K562 (cell line): ENCODE results near the gene ZNHIT2. TPM values are rescaled to one million over a fixed set of nuclear protein-coding genes. Genes with fewer than 3 reads are reported as not detected.

Source experiments
- ATAC-seq: fragments of 200-7000 bp; cut with Tn5 transposase; 3 replicates; pipeline ENCODE4 v1.9.1; 2020; ENCODE audit warnings: moderate library complexity
- BruUV-seq: library from RNA; stranded (reverse); fragments of 400-500 nt; replicated peaks from 2 replicates; lab custom pipeline; 2021; lab: Mats Ljungman, UMichigan
- CTCF ChIA-PET: fragments of 300-600 bp; formaldehyde crosslinking; extraction: SDS; loops from one replicate; lab custom pipeline; 2021; ENCODE audit warnings: low intra/inter-chr PET ratio; lab: Yijun Ruan, JAX
- POLR2A ChIA-PET: fragments of 300-600, 350-650 bp; sonication (Branson Sonifier 250); formaldehyde crosslinking; extraction: SDS; loops from one replicate; lab custom pipeline; 2021; ENCODE audit warnings: antibody characterized with exemption, inconsistent platforms; lab: Yijun Ruan, JAX
- DNase-seq, 4 experiments: peaks; one replicate each; pipeline versions ENCODE4 v3.0.0 to v3.0.0-alpha.2; 2011 to 2018; ENCODE audit warnings: low spot score in 3 of 4, mixed read lengths in 3 of 4; ENCODE audit errors: extremely low read depth in 1 of 4
- FAIRE-seq: peaks from 2 replicates; lab custom pipeline; 2011; peaks lifted over from hg19 to GRCh38; lab: Jason Lieb, UNC
- H2AFZ ChIP-seq: 2 replicates; pipeline ENCODE4 v1.6.0; 2011; ENCODE audit warnings: low read depth, low read length, control low read depth, inconsistent platforms
- H3K27ac ChIP-seq: fragments of 200-600 bp; 3 replicates; pipeline ENCODE4 v1.8.0; 2011; ENCODE audit warnings: low read depth, mild to moderate bottlenecking, control low read depth, inconsistent platforms, low read length, moderate library complexity, mixed read lengths; ENCODE audit errors: extremely low read depth
- H3K27me3 ChIP-seq, 2 experiments: fragments of 300-600 bp in 1 of 2; 2 replicates in 1 of 2; 3 replicates in 1 of 2; pipeline versions ENCODE4 v1.6.0 to v1.8.0; 2011; ENCODE audit warnings: inconsistent platforms in 2 of 2, low read length in 2 of 2, mild to moderate bottlenecking in 1 of 2, mixed read lengths in 1 of 2, moderate library complexity in 1 of 2; ENCODE audit not compliant: control insufficient read depth in 2 of 2, insufficient read depth in 2 of 2
- H3K36me3 ChIP-seq: fragments of 300-600 bp; 3 replicates; pipeline ENCODE4 v1.8.0; 2011; ENCODE audit warnings: mild to moderate bottlenecking, low read length, inconsistent platforms; ENCODE audit not compliant: control insufficient read depth, insufficient read depth
- H3K4me1 ChIP-seq, 2 experiments: fragments of 200-600 bp in 1 of 2; replicated peaks in 1 of 2; 2 replicates in 1 of 2; 3 replicates in 1 of 2; pipeline versions ENCODE4 v1.5.1 to v1.8.0; 2011; ENCODE audit warnings: inconsistent platforms in 2 of 2, low read length in 2 of 2, mild to moderate bottlenecking in 1 of 2, mixed read lengths in 1 of 2, moderate library complexity in 1 of 2; ENCODE audit not compliant: control insufficient read depth in 2 of 2, insufficient read depth in 2 of 2
- H3K4me2 ChIP-seq: 2 replicates; pipeline ENCODE4 v1.6.1; 2011; ENCODE audit warnings: low read length, control low read depth, inconsistent platforms, mixed read lengths; ENCODE audit not compliant: insufficient read depth
- H3K4me3 ChIP-seq: fragments of 200-600 bp; sonication (generic), shearing (Covaris generic); 2 replicates; pipeline ENCODE4 v1.5.1; 2016; ENCODE audit warnings: control low read depth, inconsistent platforms
- H3K79me2 ChIP-seq: fragments of 200-600 bp; 3 replicates; pipeline ENCODE4 v1.8.0; 2011; ENCODE audit warnings: low read length, inconsistent platforms; ENCODE audit not compliant: control insufficient read depth, insufficient read depth
- H3K9ac ChIP-seq, 2 experiments: 2 replicates each; pipeline versions ENCODE4 v1.6.0 to v1.6.1; 2011; ENCODE audit warnings: low read depth in 2 of 2, low read length in 2 of 2, control low read depth in 1 of 2, inconsistent platforms in 1 of 2, mild to moderate bottlenecking in 1 of 2, mixed read lengths in 1 of 2; ENCODE audit not compliant: insufficient read depth in 1 of 2
- H3K9me1 ChIP-seq: one replicate; pipeline ENCODE4 v1.6.0; 2011; ENCODE audit warnings: inconsistent platforms, mild to moderate bottlenecking, low read length, moderate library complexity; ENCODE audit not compliant: control insufficient read depth, insufficient read depth
- H3K9me3 ChIP-seq: replicated peaks from 2 replicates; pipeline ENCODE4 v1.5.1; 2011; ENCODE audit warnings: low read depth, low read length, inconsistent platforms; ENCODE audit not compliant: control insufficient read depth, insufficient read depth
- H4K20me1 ChIP-seq: replicated peaks from 2 replicates; pipeline ENCODE4 v1.6.1; 2011; ENCODE audit warnings: low read length, inconsistent platforms, mixed read lengths; ENCODE audit not compliant: control insufficient read depth, insufficient read depth
- FOXK2 ChIP-seq, 2 experiments: fragments of 450-650 bp; IDR thresholded peaks in 1 of 2; conservative IDR thresholded peaks in 1 of 2; 2 replicates each; pipeline ENCODE4 v1.6.1; 2016; ENCODE audit warnings: low read depth in 2 of 2, mild to moderate bottlenecking in 1 of 2
- KDM1A ChIP-seq, 2 experiments: fragments of 450-650 bp; IDR thresholded peaks; 2 replicates each; pipeline ENCODE4 v1.6.1; 2016; ENCODE audit warnings: mild to moderate bottlenecking in 2 of 2
- KLF13 ChIP-seq: fragments of 450-650 bp; IDR thresholded peaks from 2 replicates; pipeline ENCODE4 v1.6.1; 2016; ENCODE audit warnings: missing genetic modification characterization, low read depth, mild to moderate bottlenecking, missing compliant biosample characterization, moderate library complexity, borderline replicate concordance
- MYNN ChIP-seq, 2 experiments: sonication (generic); formaldehyde crosslinking in 1 of 2; IDR thresholded peaks; 2 replicates each; pipeline versions ENCODE4 v1.5.0 to v1.6.1; 2016 to 2020; ENCODE audit warnings: antibody characterized with exemption in 1 of 2, missing genetic modification reagents in 1 of 2
- POLR2G ChIP-seq: fragments of 200-400 bp; formaldehyde crosslinking; IDR thresholded peaks from 2 replicates; pipeline ENCODE4 v1.6.1; 2017; ENCODE audit warnings: low read depth, mild to moderate bottlenecking, antibody characterized with exemption, low read length, moderate library complexity
- RBFOX2 ChIP-seq: fragments of 200-400 bp; formaldehyde crosslinking; IDR thresholded peaks from 2 replicates; pipeline ENCODE4 v1.6.1; 2017; ENCODE audit warnings: low read depth, mild to moderate bottlenecking, low read length, moderate library complexity
- RBM22 ChIP-seq: fragments of 200-400 bp; formaldehyde crosslinking; IDR thresholded peaks from 2 replicates; pipeline ENCODE4 v1.6.1; 2018; ENCODE audit warnings: low read length, low read depth; ENCODE audit not compliant: poor library complexity, severe bottlenecking
- TCF3 ChIP-seq: sonication (generic); formaldehyde crosslinking; IDR thresholded peaks from 2 replicates; pipeline ENCODE4 v1.4.0; 2020; ENCODE audit warnings: mild to moderate bottlenecking, missing genetic modification reagents
- WGBS: fragments of 100-300 bp; shearing (Covaris generic); methylation state at CpG from one replicate; pipeline ENCODE4 v1.1.6; 2016; ENCODE audit warnings: low coverage, mixed read lengths; ENCODE audit not compliant: insufficient coverage; ENCODE audit errors: missing lambda C conversion rate; 5-methylcytosine and 5-hydroxymethylcytosine counted together
- in situ Hi-C: fragments of 300-500 bp; cut with MboI; formaldehyde crosslinking; loops from 4 replicates; pipeline ENCODE4 v1.15.0; 2018; ENCODE audit warnings: inconsistent platforms, mixed read lengths
- intact Hi-C: fragments of 100-400 bp; cut with micrococcal nuclease; formaldehyde crosslinking; loops from 2 replicates; pipeline ENCODE4 v1.14.2; 2022
- polyA plus RNA-seq, 8 experiments: library from polyadenylated mRNA; depleted of rRNA in 4 of 8; stranded (reverse) in 5 of 8; unstranded in 3 of 8; fragments of >200 nt; fragmentation: Nextera tagmentation in 2 of 8; fragmentation: Illumina TruSeq in 1 of 8; extraction: Ambion mirVana in 2 of 8; extraction: Trizol in 1 of 8; gene quantifications; 2 replicates each; pipeline versions ENCODE4 v1.2.1 to v1.2.3, GENCODE V29; 2011 to 2014; ENCODE audit warnings: inconsistent platforms in 1 of 8, missing spikeins in 1 of 8
- total RNA-seq, 7 experiments: library from RNA; depleted of rRNA in 6 of 7; stranded (reverse); fragments of >200 nt in 6 of 7; fragmentation: Illumina TruSeq in 2 of 7; extraction: Trizol in 2 of 7; gene quantifications; 2 replicates each; pipeline versions ENCODE4 v1.2.1 to v1.2.3, GENCODE V29; 2011 to 2021; ENCODE audit warnings: low replicate concordance in 1 of 7
- TF ChIP-seq, protein P1 (sequence below): fragments of 250-450 bp; sonication (Bioruptor Pico); IDR thresholded peaks from 2 replicates; pipeline ENCODE4 v1.5.0; 2022; ENCODE audit warnings: mild to moderate bottlenecking

ZNHIT2 gene
- total and polyA plus RNA-seq, 9 of the 15 experiments (the other 6 are each of a cell fraction or from before 2014, with no cell fraction given), result 0.08 to 39.0 (median 2.5) TPM

DNA sequence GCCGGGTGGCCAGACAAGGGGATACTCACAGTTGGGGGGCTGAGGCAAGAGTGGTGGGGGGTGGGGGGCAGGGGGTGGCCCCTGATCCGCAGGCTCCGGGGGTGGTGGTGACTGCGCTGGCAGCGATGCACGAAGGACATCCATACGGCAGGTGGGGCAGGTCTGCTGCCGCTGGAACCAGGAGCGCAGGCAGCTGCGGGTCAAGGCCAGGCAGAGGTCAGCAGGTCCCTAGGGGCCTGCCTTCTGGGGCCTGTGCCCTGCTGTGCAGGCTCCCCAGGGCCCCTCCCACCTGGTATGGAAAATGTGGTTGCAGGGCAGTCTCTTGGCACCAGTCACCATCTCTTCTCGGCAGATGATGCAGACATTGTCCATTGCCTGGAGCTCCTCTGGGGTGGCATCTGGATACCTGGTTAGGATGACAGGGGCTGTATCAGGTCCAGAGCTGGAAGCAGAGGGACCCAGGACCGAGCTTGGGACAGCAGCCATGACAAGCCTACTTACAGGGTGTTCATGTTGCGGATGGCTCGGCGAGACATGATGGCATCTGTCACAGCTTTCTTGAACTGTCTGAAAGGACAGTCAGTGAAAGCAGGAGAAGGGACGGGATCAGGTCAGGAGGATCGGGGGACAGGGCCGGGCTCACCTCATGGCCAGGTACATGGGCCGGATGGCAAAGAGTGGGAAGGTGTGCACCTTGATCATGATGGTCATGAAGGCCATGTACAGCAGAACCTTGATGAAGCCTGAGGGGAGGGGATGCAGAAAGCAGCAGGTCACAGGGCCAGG lies 13.3 kb upstream of the ZNHIT2 start (continued):
- TF ChIP-seq, protein P1, sequence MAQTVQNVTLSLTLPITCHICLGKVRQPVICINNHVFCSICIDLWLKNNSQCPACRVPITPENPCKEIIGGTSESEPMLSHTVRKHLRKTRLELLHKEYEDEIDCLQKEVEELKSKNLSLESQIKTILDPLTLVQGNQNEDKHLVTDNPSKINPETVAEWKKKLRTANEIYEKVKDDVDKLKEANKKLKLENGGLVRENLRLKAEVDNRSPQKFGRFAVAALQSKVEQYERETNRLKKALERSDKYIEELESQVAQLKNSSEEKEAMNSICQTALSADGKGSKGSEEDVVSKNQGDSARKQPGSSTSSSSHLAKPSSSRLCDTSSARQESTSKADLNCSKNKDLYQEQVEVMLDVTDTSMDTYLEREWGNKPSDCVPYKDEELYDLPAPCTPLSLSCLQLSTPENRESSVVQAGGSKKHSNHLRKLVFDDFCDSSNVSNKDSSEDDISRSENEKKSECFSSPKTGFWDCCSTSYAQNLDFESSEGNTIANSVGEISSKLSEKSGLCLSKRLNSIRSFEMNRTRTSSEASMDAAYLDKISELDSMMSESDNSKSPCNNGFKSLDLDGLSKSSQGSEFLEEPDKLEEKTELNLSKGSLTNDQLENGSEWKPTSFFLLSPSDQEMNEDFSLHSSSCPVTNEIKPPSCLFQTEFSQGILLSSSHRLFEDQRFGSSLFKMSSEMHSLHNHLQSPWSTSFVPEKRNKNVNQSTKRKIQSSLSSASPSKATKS (CRISPR knock-in tag), result no peak

GRCh38 chr11:65129649-65130441 lies 12.3 kb upstream of the ZNHIT2 start:
- ChIA-PET CTCF (no interaction called here), POLR2A (interaction anchor here (0.6 to 8.4 kb wide), 10 partner anchors 7 to 1241 kb away, joined by 3 to 182 read pairs (median 4); partner anchors contain the start of genes FAU, MRPL49, SPDYC and TM7SF2)
- intact Hi-C loops, result no loop called here
- Histone ChIP-seq H3K4me2 (no peak overlapping the region), H3K27me3 (no peaks in the 10 kb centered on the region), H3K9me1 (peaks cover 4% of the 10 kb centered on the region), H3K79me2 (peaks cover 39% of the 10 kb centered on the region), H3K9me3 (no peaks in the 10 kb centered on the region), H3K27ac (no peak overlapping the region), H3K4me3 (no peak overlapping the region), H3K9ac (peak overlapping the region in 1 of 2 experiments; percentile 17; a peak in 1 of 4 replicates), H3K4me1 (peaks cover 12 to 34% of the 10 kb centered on the region in 2 experiments; a peak in 4 of 5 replicates), H3K36me3 (peaks cover 81% of the 10 kb centered on the region), H2AFZ (no peak overlapping the region), H4K20me1 (peaks cover 13% of the 10 kb centered on the region; the same call in 1 of the 2 replicates)
- in situ Hi-C loops, result no loop called here
- peak; percentile 68 for TF ChIP-seq RBFOX2
- TF ChIP-seq KDM1A (IDR thresholded peaks at IDR 0.05), result no peak
- TF ChIP-seq KLF13, result no peak
- TF ChIP-seq MYNN (IDR thresholded peaks at IDR 0.05), result no peak
- TF ChIP-seq MYNN (CRISPR knock-in tag; IDR thresholded peaks at IDR 0.05), result no peak
- TF ChIP-seq TCF3, result no peak
- TF ChIP-seq POLR2G, result peak; percentile 74
- TF ChIP-seq FOXK2 (conservative IDR thresholded peaks at IDR 0.05 in 1 of 2, IDR thresholded peaks at IDR 0.05 in 1 of 2; ENCODE audit: low read depth in 2 of 2), result no peak
- TF ChIP-seq RBM22, result peak; percentile 43
- no TSS peak for BruUV-seq
- ATAC-seq, result no peak
- 91% methylated on average over 10 of the region's 13 CpGs for WGBS
- no peak for FAIRE-seq
- no peak for DNase-seq
